Inflammatory macrophage treated with lipopolysaccharide for 4 hours (primary cell): ENCODE results near the gene RIPK4.
A peak's percentile ranks its signal among the peaks of the same experiment; 100 is the strongest.

Experiments
- DNase-seq: peaks from one replicate; pipeline ENCODE4 v3.0.0-alpha.2; 2020

RIPK4 gene

DNA sequence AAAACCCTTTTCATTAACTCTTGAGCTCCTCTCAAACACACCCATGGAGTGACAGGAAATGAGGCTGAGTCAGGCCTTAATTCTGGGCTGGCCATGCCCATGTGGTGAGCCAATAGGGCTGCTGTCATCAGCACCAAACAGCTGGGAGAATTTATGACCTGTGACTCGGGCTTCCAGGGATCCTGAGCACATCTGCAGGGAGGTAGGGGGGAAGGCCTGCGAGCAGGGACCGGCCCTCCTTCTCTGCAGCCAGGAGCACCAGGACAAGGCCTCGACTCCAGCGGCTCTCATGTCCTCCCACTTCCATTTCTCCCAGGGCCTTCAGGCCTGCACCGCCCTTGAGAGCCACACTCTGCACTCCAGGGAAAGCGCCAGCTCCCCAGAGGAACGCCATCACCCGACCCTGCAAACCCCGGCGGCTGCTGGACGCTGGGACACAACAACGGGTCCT is 14.6 kb downstream of the RIPK4 start:
- peak; percentile 40 for DNase-seq

DNA sequence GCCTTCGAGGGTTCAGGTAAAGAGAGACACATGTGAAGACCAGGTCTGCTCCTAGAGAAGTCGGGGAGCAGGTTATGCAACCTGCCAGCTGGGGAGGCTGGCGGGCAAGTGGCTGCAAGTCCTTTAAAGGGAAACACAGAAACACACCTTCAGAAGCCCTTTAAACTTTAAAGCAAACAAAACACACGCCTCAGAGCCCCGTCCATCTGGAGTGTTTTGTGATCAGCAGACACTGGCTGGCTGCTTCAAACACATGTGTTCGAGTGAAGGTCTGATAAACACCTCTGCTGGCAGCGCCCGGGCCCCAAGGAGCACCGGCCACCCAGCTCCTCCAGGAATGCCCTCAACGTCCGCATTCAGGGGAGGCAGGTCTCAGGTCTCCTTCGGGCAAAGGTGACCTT is 15.2 kb downstream of the RIPK4 start:
- no peak for DNase-seq

DNA sequence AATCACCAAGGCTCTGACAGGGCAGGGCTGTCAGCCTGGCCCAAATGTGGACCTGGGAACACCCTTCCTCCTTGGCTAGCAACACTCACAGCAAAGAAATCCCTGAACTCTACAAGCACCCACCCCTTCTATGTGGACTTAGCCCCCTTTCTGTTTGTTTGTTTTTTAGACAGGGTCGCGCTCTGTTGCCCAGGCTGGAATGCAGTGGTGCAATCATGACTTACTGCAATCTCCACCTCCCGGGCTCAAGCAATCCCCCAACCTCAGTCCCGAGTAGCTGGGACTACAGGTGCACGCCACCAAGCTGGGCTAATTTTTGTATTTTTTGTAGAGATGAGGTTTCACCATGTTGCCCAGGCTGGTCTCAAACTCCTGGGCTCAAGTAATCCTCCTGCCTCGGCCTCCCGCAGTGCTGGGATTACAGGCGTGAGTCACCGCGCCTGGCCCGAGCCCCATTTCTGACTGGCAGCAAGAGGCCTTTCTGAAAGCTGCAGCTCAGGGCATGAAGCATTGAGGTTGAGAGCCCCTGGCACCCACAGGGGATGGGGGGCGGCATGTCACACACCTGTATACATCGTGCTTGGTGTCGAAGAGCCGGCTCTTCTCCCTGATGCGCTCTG is 16.2 kb downstream of the RIPK4 start:
- DNase-seq, result no peak

DNA sequence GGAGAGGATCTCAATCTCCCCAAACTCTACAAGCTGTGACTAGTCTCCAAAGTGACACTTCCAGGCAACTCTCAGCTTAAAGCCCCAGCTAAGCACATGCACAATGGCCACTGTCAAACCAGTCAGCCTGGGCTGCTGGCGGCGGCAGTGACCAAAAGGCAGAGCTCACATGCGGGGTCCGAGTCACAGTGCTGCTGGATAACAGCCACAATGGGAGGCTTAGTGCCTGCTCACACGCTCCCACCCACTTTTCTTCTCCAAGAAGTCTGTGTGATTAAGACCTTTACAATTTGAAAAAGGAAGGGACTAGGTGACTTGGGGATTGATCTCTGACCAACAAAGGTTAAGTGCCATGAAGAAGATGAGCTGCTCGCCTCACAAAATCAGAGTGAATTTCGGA is 16.8 kb downstream of the RIPK4 start:
- no peak for DNase-seq

DNA sequence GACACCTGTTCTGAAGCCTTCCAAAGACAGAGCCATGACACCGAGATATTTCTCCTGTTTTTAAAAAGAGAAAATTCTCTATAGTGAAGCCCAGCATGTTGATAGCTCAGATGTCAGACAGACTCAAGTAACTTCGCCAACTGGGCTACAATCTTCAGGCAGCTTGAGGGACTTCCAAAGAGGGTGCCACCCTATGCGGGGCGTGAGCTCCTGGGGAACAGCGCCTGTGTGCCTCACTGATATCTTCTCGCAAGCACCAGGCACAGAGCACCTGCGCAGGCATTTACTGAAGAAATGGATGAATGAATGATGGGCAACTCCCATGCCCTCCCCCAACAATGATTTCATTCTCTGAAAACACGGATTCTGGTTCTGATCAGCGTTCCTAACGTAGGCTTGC is 17.6 kb downstream of the RIPK4 start:
- DNase-seq, result no peak

DNA sequence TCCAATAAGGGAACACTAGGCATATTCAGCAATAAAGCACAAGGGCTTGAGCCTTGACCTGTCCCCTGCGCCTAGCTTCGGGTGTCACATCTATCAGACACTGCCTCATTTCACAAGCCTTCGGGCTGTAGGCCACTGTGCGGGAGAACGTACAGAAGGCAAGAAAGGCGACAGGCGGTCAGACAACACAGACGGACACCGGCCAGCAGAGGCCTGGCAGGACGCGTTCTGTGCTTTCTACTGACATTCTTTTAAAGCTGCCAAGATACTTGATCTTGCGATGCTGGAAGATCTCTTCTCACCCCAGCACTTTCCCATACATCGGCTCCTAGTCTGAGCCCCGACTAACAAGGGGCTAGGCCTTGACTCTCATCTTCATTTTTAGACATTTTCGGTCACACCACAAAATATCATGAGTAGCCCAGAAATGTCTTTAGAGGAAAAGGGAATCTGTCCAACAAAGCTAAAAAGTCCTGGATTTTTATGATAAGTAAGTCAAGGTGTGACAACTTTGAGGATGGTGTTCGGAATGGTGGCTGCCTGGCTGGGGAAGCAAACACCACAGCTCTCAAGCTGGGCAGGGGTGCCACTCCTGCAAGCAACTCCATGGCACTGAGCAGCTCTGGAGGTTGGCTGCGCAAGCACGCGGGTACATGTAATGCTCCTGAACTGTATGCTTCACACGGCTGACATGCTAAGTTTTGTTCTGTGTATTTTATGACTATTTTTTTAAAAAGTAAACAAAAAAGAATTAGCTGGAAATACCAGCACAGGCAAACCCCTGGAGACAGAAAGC is 18.7 kb downstream of the RIPK4 start:
- DNase-seq, result no peak

DNA sequence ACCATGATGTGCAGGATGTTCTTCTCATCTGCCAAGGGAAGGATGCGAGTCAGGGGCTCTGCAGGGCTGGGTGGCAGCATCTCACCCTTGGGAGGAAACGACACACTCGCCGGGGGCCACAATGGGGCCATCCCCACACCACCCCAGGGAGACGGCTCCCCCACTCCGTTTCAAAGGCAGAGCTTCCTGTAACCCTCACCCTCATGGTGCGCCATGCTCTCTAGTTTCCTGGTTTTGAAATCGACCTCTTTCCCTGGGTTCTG is 20.2 kb downstream of the RIPK4 start:
- DNase-seq, result no peak

DNA sequence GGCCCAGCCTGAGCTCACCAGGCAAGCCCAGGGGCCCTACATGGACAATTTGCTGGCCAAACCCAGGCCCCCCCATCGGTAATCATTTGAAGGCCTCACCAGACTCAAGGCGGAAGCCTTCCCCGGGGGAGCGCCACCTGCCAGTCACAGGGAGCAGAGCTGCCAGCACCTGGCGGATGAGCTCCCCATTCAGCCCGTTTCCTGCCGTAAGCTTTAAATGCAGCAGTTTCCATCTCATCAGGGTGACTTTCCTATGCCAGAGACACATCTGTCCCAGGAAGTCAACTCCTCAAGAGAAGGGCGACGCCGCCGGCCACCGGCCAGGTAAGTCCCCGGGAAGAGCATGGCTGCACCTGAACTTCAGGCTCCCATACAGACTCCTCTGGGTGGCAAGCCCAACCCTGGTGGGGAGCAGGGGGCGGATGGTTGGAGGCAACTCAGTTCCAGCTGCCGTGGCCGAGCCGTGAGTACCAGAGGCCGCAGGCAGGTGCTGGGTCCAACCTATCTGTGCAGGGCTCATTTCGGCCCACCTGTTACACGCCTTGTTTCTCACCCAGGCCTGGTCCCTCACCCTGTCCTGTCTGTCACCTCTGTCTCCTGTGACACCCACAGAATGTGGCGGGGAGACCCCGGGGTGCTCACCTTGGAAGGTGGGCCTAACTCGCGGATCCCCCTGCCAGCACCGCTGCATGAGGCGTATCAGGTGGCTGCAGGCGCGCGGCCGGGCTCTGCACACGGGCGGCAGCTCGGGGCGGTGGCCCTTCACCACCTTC is 20.7 kb downstream of the RIPK4 start:
- no peak for DNase-seq

DNA sequence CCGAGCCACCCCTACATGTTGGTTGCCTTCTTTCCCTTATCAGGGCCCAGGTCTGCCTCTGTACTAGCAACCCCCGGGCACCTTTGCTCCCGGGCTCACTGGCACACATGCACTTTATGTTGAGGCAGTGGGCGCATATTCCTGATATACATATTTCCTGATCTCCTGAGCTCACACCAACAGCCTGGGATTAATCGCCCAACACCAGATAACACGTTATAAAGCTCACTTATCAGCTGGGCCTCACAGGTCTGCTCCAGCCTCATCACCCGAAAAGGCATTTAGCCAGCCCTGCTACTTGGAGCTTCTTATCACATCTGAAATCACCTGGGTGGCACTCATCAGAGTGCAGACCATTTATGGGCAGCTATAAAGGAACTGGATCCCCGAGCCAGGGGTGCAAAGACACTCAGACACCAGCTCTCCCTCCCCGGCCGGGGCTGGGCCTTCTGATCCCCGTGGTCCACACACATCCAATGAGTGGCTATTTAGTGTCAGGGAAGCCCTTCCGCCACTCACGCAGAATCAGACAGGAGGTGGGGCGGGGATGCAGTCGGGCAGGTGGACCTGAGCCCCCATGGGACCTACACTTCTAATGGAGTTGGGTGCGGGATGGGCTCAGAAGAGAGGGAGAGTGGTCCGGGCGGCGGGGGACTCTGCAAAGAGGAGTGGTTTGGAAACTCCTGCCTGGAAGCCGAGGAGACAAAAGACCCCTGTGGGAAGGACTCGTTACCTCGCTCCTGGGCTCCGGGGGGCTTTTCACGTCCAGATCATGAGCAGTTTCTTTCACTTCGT is 21.6 kb downstream of the RIPK4 start:
- no peak for DNase-seq

DNA sequence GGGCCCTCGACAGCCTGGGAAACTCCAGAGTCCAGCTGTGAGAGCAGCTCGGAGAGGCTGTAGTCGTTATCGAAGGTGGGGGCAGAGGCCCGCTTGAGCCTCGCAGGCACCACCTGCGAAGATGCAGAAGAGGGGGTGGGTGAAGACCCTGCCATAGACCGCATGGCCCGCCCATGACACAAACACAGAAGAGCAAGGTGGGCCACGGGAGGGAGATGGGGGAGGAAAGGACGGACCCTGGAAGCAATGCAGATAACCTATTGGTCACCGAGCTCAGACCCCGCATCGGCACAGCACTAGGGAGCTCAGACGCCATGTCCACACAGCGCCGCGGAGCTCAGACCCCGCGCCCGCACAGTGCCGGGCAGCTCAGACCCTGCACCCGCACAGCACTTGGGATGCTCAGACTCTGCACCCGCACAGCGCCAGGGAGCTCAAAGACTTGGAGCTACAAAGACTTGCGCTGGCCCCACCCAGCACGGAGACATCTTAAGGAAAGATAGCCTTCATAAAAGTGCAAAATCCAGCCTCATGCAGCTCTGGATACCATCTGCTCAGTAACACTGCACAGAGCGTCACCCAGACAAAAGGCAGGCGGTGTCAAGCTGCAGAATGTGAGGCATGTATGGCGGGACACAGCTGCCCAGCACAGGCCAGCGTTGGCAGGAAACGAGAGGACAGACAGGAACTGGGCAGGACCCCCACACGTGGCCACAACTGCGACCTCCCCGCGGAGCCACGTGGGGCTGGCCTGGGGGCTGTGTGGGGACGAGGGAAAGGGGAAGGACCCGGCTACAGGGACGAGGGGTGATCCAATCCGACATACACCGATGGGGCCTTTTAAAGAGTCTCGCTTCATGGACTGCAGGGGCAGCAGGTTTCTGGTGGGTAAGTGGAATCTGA is 22.6 kb downstream of the RIPK4 start:
- no peak for DNase-seq

DNA sequence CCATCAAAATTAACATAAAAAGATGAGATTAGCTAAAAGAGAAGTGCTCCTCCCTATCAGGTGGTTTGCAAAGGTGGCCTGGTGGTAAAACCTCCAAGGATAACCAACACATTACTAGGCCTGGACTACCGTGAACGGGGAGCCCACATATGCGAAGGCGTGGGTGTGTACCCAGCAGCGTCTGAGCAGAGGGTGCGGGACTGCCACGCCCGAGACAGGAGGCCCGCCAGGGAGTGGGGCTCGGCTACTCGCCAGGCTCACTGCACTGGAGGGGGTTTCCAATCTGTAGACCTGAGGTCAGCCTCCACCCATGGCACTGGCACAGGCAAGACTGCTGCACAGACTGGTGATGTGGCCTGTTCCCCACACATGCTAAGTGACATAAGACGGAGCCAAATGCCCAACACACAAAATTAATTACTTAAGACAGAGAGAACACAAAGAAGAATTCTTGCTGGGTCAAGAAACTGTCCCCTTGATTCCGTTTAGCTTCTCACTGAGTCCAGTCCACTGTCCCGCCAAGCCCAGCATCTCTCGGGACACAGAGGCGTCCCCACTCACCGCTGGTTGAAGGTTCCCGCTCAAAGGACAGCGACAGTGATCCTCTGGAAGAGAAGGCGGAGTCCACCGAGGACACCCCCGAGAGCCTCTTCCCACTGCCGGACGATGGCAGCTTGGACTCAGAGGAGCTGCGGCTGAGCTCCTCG is 23.4 kb downstream of the RIPK4 start:
- DNase-seq, result no peak

DNA sequence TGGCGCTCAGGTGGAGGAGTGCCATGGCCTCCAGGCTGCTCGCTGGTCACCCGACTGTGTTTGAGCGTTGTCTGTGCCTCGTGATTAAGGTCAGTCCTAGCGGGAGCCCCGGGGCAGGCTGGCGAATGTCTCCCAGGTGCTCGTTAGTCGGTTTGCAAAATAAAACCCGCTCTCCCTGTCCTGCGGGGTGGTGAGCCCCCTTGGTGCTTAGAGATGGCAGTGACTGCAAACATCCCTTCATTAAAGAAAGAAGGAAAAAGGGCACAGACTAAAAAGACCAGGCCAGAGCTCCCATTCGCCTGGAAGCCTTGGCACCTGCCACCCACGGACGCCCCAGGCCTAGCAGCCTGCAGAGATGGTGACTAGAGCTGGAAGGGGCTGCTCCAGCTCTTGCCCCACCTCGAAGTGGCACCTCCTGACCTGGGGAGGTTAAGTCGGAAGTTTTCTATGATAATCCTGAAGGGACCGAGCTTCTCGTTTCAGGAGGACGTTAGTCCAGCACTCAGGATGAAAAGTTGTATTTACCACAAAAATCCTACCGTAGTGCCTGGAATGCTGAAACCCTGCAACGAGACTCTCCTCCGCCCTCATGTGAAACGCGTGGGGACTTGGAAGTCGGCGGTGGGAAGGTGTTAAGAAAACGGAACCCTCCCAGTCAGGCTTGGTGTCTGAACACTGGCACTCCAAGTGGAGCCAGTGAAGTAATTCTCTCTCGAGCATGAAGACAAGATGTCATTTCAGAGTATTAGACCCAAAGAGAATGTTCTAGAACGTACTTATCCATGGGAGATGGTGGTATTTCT is 24.6 kb downstream of the RIPK4 start:
- DNase-seq, result no peak

DNA sequence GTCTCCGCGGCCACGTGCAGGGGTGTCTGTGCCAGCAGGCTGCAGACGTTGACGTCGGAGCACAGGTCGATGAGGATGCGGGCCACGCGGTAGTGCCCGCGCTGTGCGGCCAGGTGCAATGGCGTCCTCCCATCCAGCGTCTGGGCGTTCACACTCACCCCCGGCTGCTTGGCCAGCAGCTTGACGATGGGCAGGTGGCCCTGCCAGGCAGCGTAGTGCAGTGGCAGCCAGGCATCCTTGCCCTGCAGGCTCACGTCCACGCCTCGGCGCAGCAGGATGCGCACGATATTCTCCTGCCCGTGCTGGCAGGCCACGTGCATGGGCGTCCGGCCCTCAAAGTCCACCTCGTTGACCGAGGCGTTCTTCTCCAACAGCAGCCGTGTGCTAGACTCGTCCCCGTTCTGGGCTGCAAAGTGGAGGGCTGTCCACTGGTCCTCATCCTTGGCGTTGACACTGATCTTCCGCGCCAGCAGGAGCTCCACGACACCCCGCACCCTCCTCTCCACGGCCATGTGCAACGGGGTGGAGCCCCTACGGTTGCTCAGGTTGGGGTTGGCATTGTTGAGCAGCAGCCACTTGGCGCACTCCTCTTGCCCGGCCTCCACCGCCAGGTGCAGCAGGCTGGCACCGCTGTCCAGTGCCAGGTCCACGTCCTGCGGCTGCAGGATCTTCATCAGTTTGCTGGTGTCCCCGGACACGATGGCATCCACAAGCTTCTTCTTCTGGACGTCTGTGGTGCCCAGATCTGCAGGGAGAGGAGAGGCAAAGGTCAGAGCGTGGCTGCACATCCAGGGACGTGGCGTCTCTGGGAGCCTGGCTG is 25.4 kb downstream of the RIPK4 start:
- DNase-seq, result no peak

DNA sequence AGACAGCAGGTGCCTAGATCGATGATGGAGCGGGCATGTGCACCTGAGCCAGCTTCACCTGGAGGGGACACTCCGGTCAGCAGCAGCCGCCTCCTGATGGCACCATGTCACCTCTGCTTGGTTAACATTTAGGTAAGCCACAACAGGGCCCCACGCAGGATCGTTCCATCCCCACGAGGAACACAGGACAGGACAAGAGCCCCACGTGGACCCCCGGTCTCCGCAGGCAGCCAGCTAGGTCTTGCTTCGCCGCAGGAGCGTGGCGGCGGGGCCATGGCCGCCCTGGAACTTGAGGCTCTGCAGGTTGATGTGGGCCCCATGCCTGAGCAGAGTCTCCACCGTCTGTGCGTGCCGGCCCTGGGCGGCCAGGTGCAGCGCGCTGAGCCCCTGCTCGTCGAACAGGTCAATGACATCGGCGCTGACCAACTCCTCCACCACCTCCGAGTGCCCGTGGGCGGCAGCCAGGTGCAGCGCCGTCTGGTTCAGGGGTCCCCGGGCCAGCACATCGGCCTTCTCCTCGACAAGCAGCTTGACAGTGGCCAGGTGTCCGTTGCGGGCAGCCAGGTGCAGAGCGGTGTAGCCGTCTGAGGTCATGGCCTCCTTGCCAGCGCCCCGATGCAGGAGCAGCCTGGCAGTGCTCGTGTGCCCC is 26.1 kb downstream of the RIPK4 start:
- no peak for DNase-seq

DNA sequence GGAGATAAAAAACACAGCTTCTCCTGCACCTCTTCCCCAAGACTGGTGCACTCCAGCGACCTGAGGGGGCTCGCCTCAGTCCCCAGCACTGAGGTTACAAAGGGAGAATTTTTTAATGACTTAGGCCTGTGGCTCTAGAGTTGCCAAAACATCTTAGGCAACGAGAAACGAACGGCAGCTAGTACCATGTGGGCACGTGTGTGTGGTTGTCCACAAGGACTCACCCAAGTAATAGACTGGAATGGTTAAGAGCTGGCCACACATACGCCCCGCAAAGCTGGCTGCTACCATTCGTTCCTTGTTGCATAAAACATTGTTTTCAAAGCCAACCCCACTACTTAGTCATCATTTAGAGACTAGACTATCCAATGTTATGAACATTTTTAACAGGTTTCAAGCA is 26.9 kb downstream of the RIPK4 start:
- DNase-seq, result no peak

DNA sequence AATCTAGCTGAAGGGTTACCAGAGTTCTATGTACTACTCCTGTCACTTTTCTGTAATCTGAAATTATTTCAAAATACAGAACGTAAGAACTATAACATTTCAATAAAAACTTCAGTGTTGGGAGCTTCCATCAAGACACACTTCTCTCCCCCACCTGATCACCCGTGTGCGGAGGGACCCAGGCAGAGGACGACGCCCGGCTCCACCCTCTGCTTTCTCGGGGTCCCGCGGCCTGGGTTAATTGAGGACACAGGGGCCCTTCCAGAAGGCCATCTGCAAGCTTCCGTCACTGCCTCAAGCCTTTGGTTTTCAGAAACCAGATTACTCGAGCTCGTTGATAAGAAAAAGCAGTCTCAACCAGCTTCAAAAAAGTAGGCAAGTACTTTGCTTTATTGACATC is 27.8 kb downstream of the RIPK4 start:
- DNase-seq, result no peak

DNA sequence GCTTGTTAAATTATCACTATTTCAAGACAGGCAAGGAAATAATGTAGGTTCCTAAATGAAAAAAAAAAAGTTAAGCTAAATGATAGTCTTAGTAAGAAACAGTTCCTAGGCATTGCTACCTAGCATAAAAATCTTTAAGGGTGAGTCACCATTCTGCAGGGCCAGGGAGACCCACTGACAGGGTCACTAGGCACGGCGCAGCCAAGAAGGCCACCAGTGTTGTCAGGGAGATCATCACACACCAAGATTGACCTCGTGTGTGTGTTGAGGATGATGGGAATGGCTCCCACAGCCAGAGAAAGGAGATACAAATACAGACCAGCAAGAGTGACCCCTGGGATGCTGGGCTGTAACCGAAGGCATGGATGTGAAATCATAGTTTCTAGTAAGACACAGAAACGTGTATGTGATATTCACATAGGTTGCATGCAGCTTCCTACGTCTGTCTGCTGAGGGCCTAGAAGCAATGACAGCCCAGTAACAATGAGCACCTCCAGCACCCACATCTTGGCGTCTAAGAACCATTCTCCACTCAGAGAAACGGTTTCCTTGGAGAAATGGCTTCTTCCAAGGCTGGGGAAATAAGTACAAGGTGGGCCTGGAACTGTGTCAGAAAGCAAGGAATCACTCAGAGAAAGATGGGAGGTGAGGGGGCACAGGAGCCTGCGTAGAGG is 29.1 kb downstream of the RIPK4 start:
- DNase-seq, result no peak

DNA sequence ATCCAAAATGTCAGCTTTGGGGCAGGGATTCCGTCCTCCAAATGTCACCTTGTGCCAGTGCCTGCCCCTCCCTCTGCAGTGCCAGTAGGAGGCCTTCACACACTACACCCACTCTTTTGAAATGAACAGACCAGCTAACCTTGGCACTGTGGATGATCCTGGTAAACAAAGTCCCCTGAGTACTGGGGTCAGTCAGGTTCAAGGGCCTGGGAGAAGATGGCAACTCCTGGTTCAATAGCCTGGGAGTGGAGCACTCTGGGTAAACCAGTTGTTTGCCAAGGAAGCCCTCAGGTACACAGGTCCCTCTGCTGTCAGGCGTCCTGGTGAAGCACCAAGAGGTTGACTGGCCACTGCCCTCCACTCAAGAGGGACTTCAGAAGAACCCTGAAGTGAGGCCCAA is 30.4 kb downstream of the RIPK4 start:
- no peak for DNase-seq
